Natural killer cell (primary cell): ENCODE measurements around the gene GSG1L. TPM values are rescaled to one million over a fixed set of nuclear protein-coding genes. Genes with fewer than 3 reads are reported as not detected.

Source experiments
- ATAC-seq, 3 donors: fragments of 150-1000 bp in 2 of 3; fragments of 200-7000 bp in 1 of 3; cut with Tn5 transposase; 1 replicate in 1 of 3; 2 replicates in 2 of 3; pipeline ENCODE4 v1.10.0; 2021; ENCODE audit warnings: mild to moderate bottlenecking in 2 of 3, moderate library complexity in 2 of 3
- DNase-seq, 2 donors: peaks; one replicate each; pipeline versions ENCODE4 v3.0.0 to v3.0.0-alpha.2; 2013 to 2021; ENCODE audit warnings: mixed read lengths in 1 of 2
- H3K27ac ChIP-seq: one replicate; pipeline ENCODE4 v1.5.1; 2013; ENCODE audit warnings: mild to moderate bottlenecking, low read length
- H3K27me3 ChIP-seq: one replicate; pipeline ENCODE4 v1.6.1; 2013; ENCODE audit warnings: low read length; ENCODE audit not compliant: control insufficient read depth, insufficient read depth
- H3K36me3 ChIP-seq: one replicate; pipeline ENCODE4 v1.6.1; 2013; ENCODE audit warnings: low read length; ENCODE audit not compliant: control insufficient read depth, insufficient read depth
- H3K4me1 ChIP-seq: one replicate; pipeline ENCODE4 v1.6.1; 2013; ENCODE audit warnings: low read length; ENCODE audit not compliant: control insufficient read depth, insufficient read depth
- H3K4me3 ChIP-seq: one replicate; pipeline ENCODE4 v1.5.1; 2013; ENCODE audit warnings: low read length
- H3K9me3 ChIP-seq: one replicate; pipeline ENCODE4 v1.6.1; 2013; ENCODE audit warnings: low read length; ENCODE audit not compliant: control insufficient read depth, insufficient read depth
- H3K27ac Mint-ChIP-seq, 2 donors: one replicate each; pipeline ENCODE4 v1.8.0; 2022; ENCODE audit warnings: mild to moderate bottlenecking in 2 of 2, mixed read lengths in 2 of 2, moderate library complexity in 1 of 2
- H3K27me3 Mint-ChIP-seq, 2 donors: one replicate each; pipeline ENCODE4 v1.8.0; 2022; ENCODE audit warnings: low read depth in 2 of 2, mixed read lengths in 2 of 2
- H3K36me3 Mint-ChIP-seq: one replicate; pipeline ENCODE4 v1.8.0; 2022; ENCODE audit warnings: mixed read lengths
- H3K4me1 Mint-ChIP-seq, 2 donors: one replicate each; pipeline ENCODE4 v1.8.0; 2022; ENCODE audit warnings: mixed read lengths in 2 of 2
- H3K4me3 Mint-ChIP-seq: one replicate; pipeline ENCODE4 v1.8.0; 2022; ENCODE audit warnings: mild to moderate bottlenecking, moderate library complexity, mixed read lengths
- H3K9me3 Mint-ChIP-seq, 2 donors: one replicate each; pipeline ENCODE4 v1.8.0; 2022; ENCODE audit warnings: mixed read lengths in 2 of 2
- WGBS: methylation state at CpG from one replicate; pipeline ENCODE4 v1.1.7; 2013; ENCODE audit warnings: missing lambda C conversion rate; ENCODE audit not compliant: insufficient coverage; 5-methylcytosine and 5-hydroxymethylcytosine counted together
- intact Hi-C: fragments of 100-400 bp; cut with micrococcal nuclease; formaldehyde crosslinking; loops from one replicate; pipeline ENCODE4 v1.14.2; 2022
- total RNA-seq, 4 donors: library from RNA; stranded (reverse); fragments of 120-200 nt in 1 of 4; gene quantifications; one replicate each; pipeline versions ENCODE4 v1.2.3 to v1.2.4, GENCODE V29; 2013 to 2022
- TF ChIP-seq, protein P1 (sequence below): fragments of 200-600 bp; IDR thresholded peaks from one replicate; pipeline ENCODE4 v1.8.0; 2022; ENCODE audit warnings: antibody characterized with exemption

Gene GSG1L
- total RNA-seq, 3 donors from 2014 or later (not counting 1 experiment from before 2014, with no cell fraction given) = 0.25 TPM; not detected in 2

DNA sequence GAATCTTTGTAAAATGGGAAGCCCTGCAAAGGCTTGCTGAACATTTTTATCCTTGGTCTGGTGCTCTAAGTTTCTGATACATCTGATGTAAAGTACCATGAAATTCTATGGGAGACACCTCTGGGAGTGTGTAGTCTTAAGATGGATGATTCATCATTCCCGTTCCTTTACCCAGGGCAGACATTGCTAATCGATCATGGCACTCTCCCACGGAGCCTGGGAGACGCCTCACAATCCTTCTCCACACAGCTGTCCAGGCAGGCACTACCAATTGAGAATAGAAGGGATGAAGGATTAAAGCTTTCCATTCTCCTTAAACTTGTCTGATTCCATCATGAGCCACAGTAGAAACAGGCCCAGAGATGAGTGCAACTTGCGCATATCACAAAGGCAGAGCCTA, 144.8 kb downstream of the GSG1L start:
- no peaks in the 10 kb centered on the region for H3K4me1 ChIP-seq
- H3K27me3 Mint-ChIP-seq = peaks cover 30 to 54% of the 10 kb centered on the region in 2 donors
- peaks cover 4% of the 10 kb centered on the region for H3K27me3 ChIP-seq
- H3K36me3 ChIP-seq = no peaks in the 10 kb centered on the region
- DNase-seq (no peak), ATAC-seq (no peak)
- H3K27ac ChIP-seq = no peak overlapping the region
- no peak overlapping the region for H3K4me3 ChIP-seq
- TF ChIP-seq, protein P1, sequence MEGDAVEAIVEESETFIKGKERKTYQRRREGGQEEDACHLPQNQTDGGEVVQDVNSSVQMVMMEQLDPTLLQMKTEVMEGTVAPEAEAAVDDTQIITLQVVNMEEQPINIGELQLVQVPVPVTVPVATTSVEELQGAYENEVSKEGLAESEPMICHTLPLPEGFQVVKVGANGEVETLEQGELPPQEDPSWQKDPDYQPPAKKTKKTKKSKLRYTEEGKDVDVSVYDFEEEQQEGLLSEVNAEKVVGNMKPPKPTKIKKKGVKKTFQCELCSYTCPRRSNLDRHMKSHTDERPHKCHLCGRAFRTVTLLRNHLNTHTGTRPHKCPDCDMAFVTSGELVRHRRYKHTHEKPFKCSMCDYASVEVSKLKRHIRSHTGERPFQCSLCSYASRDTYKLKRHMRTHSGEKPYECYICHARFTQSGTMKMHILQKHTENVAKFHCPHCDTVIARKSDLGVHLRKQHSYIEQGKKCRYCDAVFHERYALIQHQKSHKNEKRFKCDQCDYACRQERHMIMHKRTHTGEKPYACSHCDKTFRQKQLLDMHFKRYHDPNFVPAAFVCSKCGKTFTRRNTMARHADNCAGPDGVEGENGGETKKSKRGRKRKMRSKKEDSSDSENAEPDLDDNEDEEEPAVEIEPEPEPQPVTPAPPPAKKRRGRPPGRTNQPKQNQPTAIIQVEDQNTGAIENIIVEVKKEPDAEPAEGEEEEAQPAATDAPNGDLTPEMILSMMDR = no peak
- H3K36me3 Mint-ChIP-seq = no peaks in the 10 kb centered on the region
- 100% methylated on average over 1 of the region's 5 CpGs for WGBS
- no peaks in the 10 kb centered on the region for H3K9me3 ChIP-seq
- intact Hi-C loops = no loop called here
- H3K9me3 Mint-ChIP-seq = no peaks in the 10 kb centered on the region
- no peak overlapping the region for H3K27ac Mint-ChIP-seq
- no peak overlapping the region for H3K4me3 Mint-ChIP-seq
- H3K4me1 Mint-ChIP-seq = no peaks in the 10 kb centered on the region

DNA sequence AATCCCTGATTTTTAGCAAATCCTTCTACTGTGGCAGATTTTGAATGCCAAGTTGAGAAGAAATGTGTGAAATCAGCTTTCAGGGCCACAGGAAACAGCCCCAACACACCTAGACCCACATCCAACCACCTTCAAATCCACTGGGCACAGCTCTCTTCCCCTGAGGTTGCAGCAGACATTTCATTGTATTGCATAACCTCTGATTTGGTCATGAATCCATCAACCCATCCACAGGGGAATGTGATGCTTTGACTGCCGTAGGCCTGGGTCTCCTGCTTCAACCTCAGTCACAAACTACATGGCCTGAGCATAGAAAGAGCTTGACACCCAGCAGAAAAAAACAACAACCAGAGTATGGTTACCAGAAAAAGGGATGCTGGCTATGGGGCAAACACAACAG, 145.6 kb downstream of the GSG1L start:
- H3K36me3 ChIP-seq = no peaks in the 10 kb centered on the region
- intact Hi-C loops = no loop called here
- H3K4me3 Mint-ChIP-seq = no peak overlapping the region
- peaks cover 4% of the 10 kb centered on the region for H3K27me3 ChIP-seq
- peaks cover 31 to 54% of the 10 kb centered on the region in 2 donors for H3K27me3 Mint-ChIP-seq
- no peak overlapping the region for H3K27ac Mint-ChIP-seq
- no peak for DNase-seq
- H3K4me3 ChIP-seq = no peak overlapping the region
- TF ChIP-seq, protein P1 = no peak
- 89% methylated on average over 1 of the region's 1 CpG for WGBS
- no peaks in the 10 kb centered on the region for H3K36me3 Mint-ChIP-seq
- no peaks in the 10 kb centered on the region for H3K4me1 Mint-ChIP-seq
- H3K9me3 ChIP-seq = no peaks in the 10 kb centered on the region
- H3K9me3 Mint-ChIP-seq = no peaks in the 10 kb centered on the region
- H3K4me1 ChIP-seq = no peaks in the 10 kb centered on the region
- H3K27ac ChIP-seq = no peak overlapping the region
- no peak for ATAC-seq

GRCh38 chr16:27911486-27911885, 152.0 kb downstream of the GSG1L start:
- no peak overlapping the region for H3K27ac Mint-ChIP-seq
- Histone ChIP-seq H3K9me3 (no peaks in the 10 kb centered on the region), H3K4me1 (no peaks in the 10 kb centered on the region), H3K4me3 (no peak overlapping the region), H3K36me3 (no peaks in the 10 kb centered on the region), H3K27me3 (no peaks in the 10 kb centered on the region), H3K27ac (no peak overlapping the region)
- ATAC-seq (no peak), DNase-seq (no peak)
- H3K4me3 Mint-ChIP-seq = no peak overlapping the region
- peaks cover 3 to 14% of the 10 kb centered on the region in 2 donors for H3K27me3 Mint-ChIP-seq
- TF ChIP-seq, protein P1 = no peak
- H3K4me1 Mint-ChIP-seq = peaks cover 0 to 5% of the 10 kb centered on the region in 2 donors
- intact Hi-C loops = no loop called here
- H3K36me3 Mint-ChIP-seq = no peaks in the 10 kb centered on the region
- no peaks in the 10 kb centered on the region for H3K9me3 Mint-ChIP-seq
- 70% methylated on average over 2 of the region's 2 CpGs for WGBS

GRCh38 chr16:27907457-27907972, 156.0 kb downstream of the GSG1L start:
- Mint-ChIP-seq H3K27ac (no peak overlapping the region), H3K4me3 (no peak overlapping the region), H3K9me3 (no peaks in the 10 kb centered on the region), H3K4me1 (peaks cover 0 to 5% of the 10 kb centered on the region in 2 donors), H3K27me3 (peaks cover 0 to 15% of the 10 kb centered on the region in 2 donors), H3K36me3 (no peaks in the 10 kb centered on the region)
- WGBS = 69% methylated on average over 1 of the region's 1 CpG
- H3K27ac ChIP-seq = no peak overlapping the region
- no peaks in the 10 kb centered on the region for H3K36me3 ChIP-seq
- TF ChIP-seq, protein P1 = no peak
- ATAC-seq = no peak
- H3K9me3 ChIP-seq = no peaks in the 10 kb centered on the region
- intact Hi-C loops = no loop called here
- no peak for DNase-seq
- no peaks in the 10 kb centered on the region for H3K4me1 ChIP-seq
- H3K27me3 ChIP-seq = no peaks in the 10 kb centered on the region
- H3K4me3 ChIP-seq = no peak overlapping the region
